C4-2B (cell line): ENCODE measurements around the gene ERGIC2.

ENCODE experiments used
- CTCF ChIP-seq: fragments of 450-650 bp; conservative IDR thresholded peaks from 2 replicates; pipeline ENCODE4 v1.5.1; 2017; ENCODE audit warnings: mild to moderate bottlenecking
- ZFX ChIP-seq: fragments of 450-650 bp; IDR thresholded peaks from 2 replicates; pipeline ENCODE4 v1.6.1; 2017

- TF ChIP-seq CTCF (no peak), ZFX (no peak)
Observed at GRCh38 chr12:29415111-29415510, 34.1 kb upstream of the ERGIC2 start.
